Keratinocyte (primary cell): ENCODE measurements around the gene GTF2H2C. TPM values are rescaled to one million over a fixed set of nuclear protein-coding genes. Genes with fewer than 3 reads are reported as not detected.

Experiments
- DNase-seq: peaks from one replicate; pipeline ENCODE4 v3.0.0-alpha.2; 2011; ENCODE audit warnings: low read depth, missing footprints, low spot score
- FAIRE-seq: peaks from 2 replicates; lab custom pipeline; 2011; peaks lifted over from hg19 to GRCh38; lab: Jason Lieb, UNC
- H2AFZ ChIP-seq: 2 replicates; pipeline ENCODE4 v1.6.0; 2012; ENCODE audit warnings: low read length, control low read depth, inconsistent platforms; ENCODE audit not compliant: control insufficient read depth
- H3K27ac ChIP-seq: 2 replicates; pipeline ENCODE4 v1.5.1; 2011; ENCODE audit warnings: low read length; ENCODE audit not compliant: control insufficient read depth, insufficient read depth
- H3K27me3 ChIP-seq: 3 replicates; pipeline ENCODE4 v1.6.0; 2011; ENCODE audit warnings: low read length; ENCODE audit not compliant: control insufficient read depth, insufficient read depth; ENCODE audit errors: extremely low read depth
- H3K36me3 ChIP-seq, 2 experiments: 2 replicates in 1 of 2; 3 replicates in 1 of 2; pipeline ENCODE4 v1.5.1; 2011; ENCODE audit warnings: low read length in 2 of 2, mild to moderate bottlenecking in 1 of 2; ENCODE audit not compliant: control insufficient read depth in 2 of 2, insufficient read depth in 2 of 2; ENCODE audit errors: extremely low read depth in 1 of 2
- H3K4me1 ChIP-seq: 3 replicates; pipeline ENCODE4 v1.5.1; 2011; ENCODE audit warnings: low read length; ENCODE audit not compliant: control insufficient read depth, insufficient read depth; ENCODE audit errors: extremely low read depth
- H3K4me2 ChIP-seq: 3 replicates; pipeline ENCODE4 v1.6.0; 2011; ENCODE audit warnings: low read depth, low read length; ENCODE audit not compliant: control insufficient read depth, insufficient read depth; ENCODE audit errors: extremely low read depth
- H3K4me3 ChIP-seq, 3 experiments: fragments of 200-600 bp in 1 of 3; sonication (generic) in 1 of 3; 2 replicates in 2 of 3; 3 replicates in 1 of 3; pipeline ENCODE4 v1.5.1; 2011 to 2016; ENCODE audit warnings: low read length in 3 of 3, mild to moderate bottlenecking in 3 of 3, control low read depth in 2 of 3, inconsistent platforms in 1 of 3, low read depth in 1 of 3, mixed read lengths in 1 of 3, mixed run types in 1 of 3, moderate library complexity in 1 of 3; ENCODE audit not compliant: control insufficient read depth in 2 of 3, insufficient read depth in 2 of 3; ENCODE audit errors: extremely low read depth in 1 of 3
- H3K79me2 ChIP-seq: 2 replicates; pipeline ENCODE4 v1.6.0; 2012; ENCODE audit warnings: low read length; ENCODE audit not compliant: control insufficient read depth, insufficient read depth
- H3K9ac ChIP-seq: 3 replicates; pipeline ENCODE4 v1.6.0; 2011; ENCODE audit warnings: low read length; ENCODE audit not compliant: control insufficient read depth, insufficient read depth; ENCODE audit errors: extremely low read depth
- H3K9me1 ChIP-seq: 3 replicates; pipeline ENCODE4 v1.6.0; 2011; ENCODE audit warnings: low read length; ENCODE audit not compliant: control insufficient read depth, insufficient read depth; ENCODE audit errors: extremely low read depth
- H3K9me3 ChIP-seq: 2 replicates; pipeline ENCODE4 v1.5.1; 2012; ENCODE audit warnings: low read depth, low read length; ENCODE audit not compliant: control insufficient read depth
- H4K20me1 ChIP-seq: 3 replicates; pipeline ENCODE4 v1.6.0; 2011; ENCODE audit warnings: low read length; ENCODE audit not compliant: control insufficient read depth, insufficient read depth; ENCODE audit errors: extremely low read depth
- EZH2 ChIP-seq: IDR thresholded peaks from one replicate; pipeline ENCODE4 v1.6.1; 2012; ENCODE audit warnings: inconsistent platforms, mild to moderate bottlenecking, low read length, moderate library complexity
- dilution Hi-C: fragments of 300-500 bp; cut with MboI; formaldehyde crosslinking; loops from one replicate; pipeline ENCODE4 v1.7.0; 2020; ENCODE audit warnings: low sequenced_read_pairs; ENCODE audit not compliant: extremely low pct_ligation_motif_present
- polyA plus RNA-seq, 5 experiments: library from polyadenylated mRNA; depleted of rRNA in 3 of 5; stranded (reverse) in 3 of 5; stranded (forward) in 1 of 5; unstranded in 1 of 5; fragments of >200 nt; gene quantifications; 1 replicate in 1 of 5; 2 replicates in 3 of 5; 3 replicates in 1 of 5; pipeline versions ENCODE4 v1.2.1 to v1.2.3, GENCODE V29; 2011 to 2012; ENCODE audit warnings: missing spikeins in 2 of 5, low read depth in 1 of 5, low replicate concordance in 1 of 5
- TF ChIP-seq, protein P1 (sequence below), 3 experiments: IDR thresholded peaks in 1 of 3; conservative IDR thresholded peaks in 1 of 3; optimal IDR thresholded peaks in 1 of 3; 2 replicates in 2 of 3; 3 replicates in 1 of 3; pipeline versions ENCODE3 to v1.5.1; 2011; ENCODE audit warnings: low read length in 3 of 3, mild to moderate bottlenecking in 3 of 3, moderate library complexity in 2 of 3, control low read depth in 1 of 3, inconsistent platforms in 1 of 3; ENCODE audit not compliant: insufficient read depth in 2 of 3; ENCODE audit errors: extremely low read depth in 1 of 3

The GTF2H2C gene
- polyA plus RNA-seq, 1 donor (not counting 4 experiments of a cell fraction or from before 2014, with no cell fraction given), result 37.3 TPM

DNA sequence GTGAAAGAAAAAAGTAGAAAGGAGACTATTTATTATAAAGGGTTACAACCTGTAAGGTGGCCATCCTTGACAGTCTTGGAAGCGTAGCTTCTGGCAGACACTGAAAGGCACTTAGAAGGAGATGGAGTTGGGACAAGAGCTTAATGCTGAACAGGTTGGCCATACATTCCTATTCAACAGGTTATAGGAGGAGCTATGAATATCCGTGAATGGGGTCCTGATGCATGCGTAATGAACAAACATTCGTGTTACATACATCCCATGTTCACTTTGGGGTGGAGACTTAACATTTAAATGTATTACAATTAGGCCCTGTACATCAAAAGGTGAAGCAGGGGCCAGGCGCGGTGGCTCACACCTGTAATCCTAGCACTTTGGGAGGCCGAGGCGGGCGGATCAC lies 33.3 kb upstream of the GTF2H2C start:
- Histone ChIP-seq H3K36me3 (no peaks in the 10 kb centered on the region), H3K4me3 (no peak overlapping the region), H3K27ac (no peak overlapping the region), H3K4me1 (peaks cover 9% of the 10 kb centered on the region), H3K9me3 (no peaks in the 10 kb centered on the region), H3K9me1 (no peaks in the 10 kb centered on the region), H2AFZ (no peak overlapping the region), H3K79me2 (no peaks in the 10 kb centered on the region), H3K9ac (no peak overlapping the region), H3K27me3 (no peaks in the 10 kb centered on the region), H4K20me1 (no peaks in the 10 kb centered on the region), H3K4me2 (no peak overlapping the region)
- dilution Hi-C loops, result no loop called here
- FAIRE-seq (no peak), DNase-seq (no peak)
- TF ChIP-seq, protein P1, sequence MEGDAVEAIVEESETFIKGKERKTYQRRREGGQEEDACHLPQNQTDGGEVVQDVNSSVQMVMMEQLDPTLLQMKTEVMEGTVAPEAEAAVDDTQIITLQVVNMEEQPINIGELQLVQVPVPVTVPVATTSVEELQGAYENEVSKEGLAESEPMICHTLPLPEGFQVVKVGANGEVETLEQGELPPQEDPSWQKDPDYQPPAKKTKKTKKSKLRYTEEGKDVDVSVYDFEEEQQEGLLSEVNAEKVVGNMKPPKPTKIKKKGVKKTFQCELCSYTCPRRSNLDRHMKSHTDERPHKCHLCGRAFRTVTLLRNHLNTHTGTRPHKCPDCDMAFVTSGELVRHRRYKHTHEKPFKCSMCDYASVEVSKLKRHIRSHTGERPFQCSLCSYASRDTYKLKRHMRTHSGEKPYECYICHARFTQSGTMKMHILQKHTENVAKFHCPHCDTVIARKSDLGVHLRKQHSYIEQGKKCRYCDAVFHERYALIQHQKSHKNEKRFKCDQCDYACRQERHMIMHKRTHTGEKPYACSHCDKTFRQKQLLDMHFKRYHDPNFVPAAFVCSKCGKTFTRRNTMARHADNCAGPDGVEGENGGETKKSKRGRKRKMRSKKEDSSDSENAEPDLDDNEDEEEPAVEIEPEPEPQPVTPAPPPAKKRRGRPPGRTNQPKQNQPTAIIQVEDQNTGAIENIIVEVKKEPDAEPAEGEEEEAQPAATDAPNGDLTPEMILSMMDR (optimal IDR thresholded peaks at IDR 0.05 in 1 of 3, IDR thresholded peaks at IDR 0.05 in 1 of 3, conservative IDR thresholded peaks at IDR 0.05 in 1 of 3; ENCODE audit: extremely low read depth in 1 of 3, insufficient read depth in 2 of 3, low read length in 3 of 3), result no peak
- TF ChIP-seq EZH2, result no peak

DNA sequence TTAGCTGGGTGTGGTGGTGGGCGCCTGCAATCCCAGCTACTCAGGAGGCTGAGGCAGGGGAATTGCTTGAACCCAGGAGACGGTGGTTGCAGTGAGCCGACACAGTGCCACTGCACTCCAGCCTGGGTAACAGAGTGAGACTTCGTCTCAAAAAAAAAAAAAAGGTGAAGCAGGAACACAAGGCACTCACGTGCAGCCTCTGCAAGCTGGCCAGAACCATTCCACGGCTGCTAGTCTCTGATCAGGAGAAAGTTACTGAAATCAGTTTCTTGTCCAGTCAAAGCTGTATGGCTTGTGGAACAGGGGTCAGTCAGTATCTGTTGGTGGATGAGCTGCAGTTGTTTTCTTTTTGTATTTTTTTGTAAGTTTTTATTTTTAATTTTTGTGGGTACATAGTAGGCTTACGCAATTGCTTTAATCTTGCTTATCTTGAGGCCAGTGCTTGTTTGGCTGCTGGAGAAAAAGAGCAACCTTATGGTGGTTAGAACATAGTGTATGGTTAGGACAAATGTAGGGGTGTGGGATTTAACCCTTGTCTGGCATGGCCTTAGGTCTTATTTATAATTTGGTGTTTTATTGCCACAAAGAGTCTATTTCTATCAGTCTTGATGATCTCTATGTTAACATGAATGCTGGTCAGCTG lies 32.7 kb upstream of the GTF2H2C start:
- dilution Hi-C loops, result no loop called here
- Histone ChIP-seq H3K27me3 (no peaks in the 10 kb centered on the region), H2AFZ (no peak overlapping the region), H3K9me1 (no peaks in the 10 kb centered on the region), H4K20me1 (no peaks in the 10 kb centered on the region), H3K9me3 (no peaks in the 10 kb centered on the region), H3K9ac (no peak overlapping the region), H3K27ac (no peak overlapping the region), H3K79me2 (no peaks in the 10 kb centered on the region), H3K4me1 (peaks cover 9% of the 10 kb centered on the region), H3K36me3 (no peaks in the 10 kb centered on the region), H3K4me3 (no peak overlapping the region), H3K4me2 (no peak overlapping the region)
- TF ChIP-seq, protein P1 (optimal IDR thresholded peaks at IDR 0.05 in 1 of 3, IDR thresholded peaks at IDR 0.05 in 1 of 3, conservative IDR thresholded peaks at IDR 0.05 in 1 of 3; ENCODE audit: extremely low read depth in 1 of 3, insufficient read depth in 2 of 3, low read length in 3 of 3), result no peak
- TF ChIP-seq EZH2, result no peak
- FAIRE-seq (no peak), DNase-seq (no peak)
